Smooth muscle cell of bladder (primary cell): ENCODE data around the gene USB1. TPM values are rescaled to one million over a fixed set of nuclear protein-coding genes. Genes with fewer than 3 reads are reported as not detected.

Experiments used
- total RNA-seq: library from RNA; depleted of rRNA; stranded (reverse); fragments of >200 nt; gene quantifications from 2 replicates; pipeline ENCODE4 v1.2.3, GENCODE V29; 2014

Gene USB1, protein sequence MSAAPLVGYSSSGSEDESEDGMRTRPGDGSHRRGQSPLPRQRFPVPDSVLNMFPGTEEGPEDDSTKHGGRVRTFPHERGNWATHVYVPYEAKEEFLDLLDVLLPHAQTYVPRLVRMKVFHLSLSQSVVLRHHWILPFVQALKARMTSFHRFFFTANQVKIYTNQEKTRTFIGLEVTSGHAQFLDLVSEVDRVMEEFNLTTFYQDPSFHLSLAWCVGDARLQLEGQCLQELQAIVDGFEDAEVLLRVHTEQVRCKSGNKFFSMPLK
- total RNA-seq = 11.5 and 18.0 TPM in 2 replicates

DNA sequence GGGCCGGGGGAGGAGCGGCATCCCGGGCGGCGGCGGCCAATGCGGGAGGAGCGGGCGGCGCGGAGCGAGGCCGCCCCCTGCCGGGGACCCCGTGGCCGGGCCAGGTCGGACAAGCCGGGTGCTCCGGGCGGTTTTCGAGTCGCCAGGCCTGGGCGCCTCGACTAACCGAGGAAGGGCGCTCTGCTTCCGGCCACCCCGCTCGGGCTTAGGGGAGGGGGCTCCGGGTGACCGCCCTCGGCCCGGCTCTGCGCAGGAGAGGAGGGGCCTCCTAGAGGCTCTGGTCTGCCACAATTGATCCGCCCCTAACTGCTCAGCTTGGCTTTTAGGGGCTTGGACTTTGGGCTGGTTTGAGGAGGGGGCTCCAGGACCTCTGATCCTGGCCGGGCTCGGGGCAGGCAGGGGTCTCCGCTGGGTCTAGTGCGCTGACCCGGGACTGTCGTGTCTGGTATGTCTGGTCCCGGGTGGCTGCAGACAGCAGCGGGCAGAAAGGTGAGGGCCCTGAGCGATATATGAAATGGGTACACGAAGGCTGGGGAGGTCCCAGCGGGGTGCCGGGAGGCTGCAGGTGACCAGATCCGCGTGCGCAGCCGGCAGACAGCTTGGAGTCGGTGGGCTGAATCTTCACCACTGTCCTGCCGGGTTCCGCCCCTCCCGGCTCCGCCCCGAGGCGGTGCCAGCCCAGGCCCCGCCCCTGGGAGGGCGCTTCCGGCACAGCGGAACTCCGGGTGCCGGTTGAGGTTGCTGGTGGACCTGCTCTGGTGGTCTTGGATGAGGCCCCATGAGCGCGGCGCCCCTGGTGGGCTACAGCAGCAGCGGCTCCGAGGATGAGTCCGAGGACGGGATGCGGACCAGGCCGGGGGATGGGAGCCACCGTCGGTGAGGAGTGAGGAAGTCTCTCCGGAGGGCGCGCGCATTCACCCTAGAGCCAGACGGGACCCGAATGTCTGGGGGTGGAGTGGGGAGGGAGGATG is at the start of gene USB1:
TSS of gene USB1 (plus strand) at position 702 of the 971 bp plus-strand sequence. CDS start at position 779, 77 bp downstream.

DNA sequence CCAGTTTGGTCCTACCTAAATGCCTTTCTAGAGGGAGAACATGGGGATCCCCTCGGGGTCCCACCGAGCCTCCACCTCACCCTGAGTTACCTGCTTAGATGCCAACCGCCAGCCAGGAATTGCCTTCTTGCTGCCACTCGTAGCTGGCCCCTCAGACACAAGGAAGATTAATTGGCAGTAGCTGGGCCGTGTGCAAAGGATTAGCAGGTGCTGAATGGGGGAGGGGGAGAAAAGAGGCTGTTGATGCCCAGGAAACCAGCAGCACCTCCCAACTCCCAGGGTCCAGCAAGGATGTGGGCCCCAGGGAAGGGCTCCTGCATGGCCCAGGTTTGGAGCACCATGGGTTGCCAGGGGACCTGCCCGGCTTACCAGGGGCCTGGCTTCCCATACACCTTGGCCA is 30.2 kb upstream of the USB1 start, which contains the start of gene CNGB1:
TSS of gene CNGB1 (minus strand) at position 159 of the 400 bp plus-strand sequence. CDS start 3,842 bp downstream, outside the sequence.

DNA sequence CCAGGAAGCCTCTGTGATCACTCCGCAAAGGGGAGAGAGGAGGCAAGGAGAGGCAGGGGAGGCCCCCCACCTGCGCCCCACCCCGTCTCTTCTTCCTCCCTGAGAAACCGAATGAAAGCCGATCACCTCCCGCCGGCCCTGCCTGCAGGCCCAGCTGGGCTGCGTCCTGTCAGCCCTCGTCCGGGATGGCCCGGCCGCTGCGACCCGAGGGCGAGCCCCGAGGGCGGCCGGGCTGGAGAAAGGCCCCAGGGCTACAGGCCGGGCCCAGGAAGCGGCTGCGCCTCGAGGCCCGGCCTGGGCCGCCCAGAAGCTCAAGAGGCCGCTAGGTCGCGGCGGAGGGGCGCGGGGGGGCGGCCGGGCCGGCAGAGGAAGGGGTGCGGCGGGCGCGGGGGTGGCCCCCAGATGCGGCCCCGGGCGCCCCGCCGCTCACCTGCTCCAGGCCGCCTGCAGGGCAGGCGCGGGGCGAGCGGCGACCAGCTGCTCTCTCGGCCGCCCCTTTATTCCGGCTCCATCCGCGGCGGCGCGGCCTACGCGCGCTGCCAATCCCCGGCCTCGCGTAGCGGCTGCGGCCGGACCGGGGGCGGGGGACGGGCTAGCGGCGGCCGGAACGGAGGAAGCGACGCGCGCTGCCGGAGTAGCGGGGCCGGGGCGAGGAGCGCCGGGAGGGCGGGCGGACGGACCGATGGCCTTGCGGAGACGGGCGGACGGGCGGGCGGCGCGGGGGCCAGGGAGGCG is 1.1 kb upstream of the USB1 start, which contains the start of gene ZNF319:
TSS of gene ZNF319 (minus strand) at position 702 of the 735 bp plus-strand sequence. CDS start 2,407 bp downstream, outside the sequence.

DNA sequence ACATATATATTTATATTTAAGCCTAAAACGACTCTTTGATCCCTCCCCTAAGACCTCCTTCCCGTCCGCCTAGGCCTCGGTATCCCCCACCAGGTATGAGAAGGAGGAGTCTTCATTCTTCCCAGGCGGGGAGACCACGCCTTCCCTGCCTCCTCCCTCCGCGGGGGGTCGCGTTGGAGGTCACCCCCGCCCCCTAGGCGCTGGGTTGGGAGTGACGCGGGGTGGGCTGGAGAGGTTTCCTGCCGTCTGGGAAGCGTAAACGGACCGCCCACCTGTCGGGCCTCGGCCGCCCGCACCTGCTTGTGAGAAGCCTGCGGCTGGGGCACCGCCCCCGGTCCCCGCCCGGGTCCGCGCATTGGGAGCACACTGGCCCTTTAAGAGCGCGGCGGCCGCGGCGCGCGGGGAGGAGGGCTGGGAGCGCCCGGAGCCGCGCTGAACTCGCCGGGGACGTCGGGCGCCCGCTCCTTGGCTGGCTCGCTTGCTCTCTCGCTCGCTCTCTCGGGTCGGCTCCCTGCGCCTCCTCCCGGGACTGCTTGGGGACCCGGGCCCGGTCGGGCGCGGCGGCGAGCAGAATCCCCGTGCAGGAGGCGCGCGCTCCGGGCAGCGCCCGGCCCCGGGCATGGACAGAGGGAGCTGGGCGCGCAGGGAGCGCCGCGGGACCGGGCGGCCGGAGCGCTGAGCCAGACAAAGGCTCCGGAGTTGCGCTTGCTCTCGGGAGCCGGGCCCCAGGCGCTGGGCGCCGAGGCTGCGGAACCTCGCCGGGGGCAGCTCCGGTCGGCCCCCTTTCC is 24.3 kb downstream of the USB1 start, which contains the start of gene MMP15:
TSS of gene MMP15 (plus strand) at position 404 of the 788 bp plus-strand sequence. CDS start 597 bp downstream, outside the sequence.

Other genes with a start within 250 kb of the USB1 start
- 61.7 and 67.5 TPM in 2 replicates for gene KIFC3, start 198.9 kb upstream of the USB1 start, total RNA-seq
- not detected in 2 replicates for gene CNGB1, start 30.3 kb upstream of the USB1 start, total RNA-seq
- 2.0 and 2.3 TPM in 2 replicates for gene ZNF319, start 735 bp upstream of the USB1 start, total RNA-seq
- gene MMP15, start 24.3 kb downstream of the USB1 start, total RNA-seq = 1.4 and 3.5 TPM in 2 replicates
- gene CFAP20, start 128.0 kb downstream of the USB1 start, total RNA-seq = 22.2 and 25.1 TPM in 2 replicates
- gene CSNK2A2, start 196.7 kb downstream of the USB1 start, total RNA-seq = 18.3 and 23.1 TPM in 2 replicates